Cardiac fibroblast (primary cell): ENCODE data around the gene PER1.

Source experiments
- DNase-seq, 2 donors: peaks; one replicate each; pipeline versions ENCODE4 v3.0.0 to v3.0.0-alpha.2; 2010; ENCODE audit warnings: low read depth in 2 of 2
- H3K4me3 ChIP-seq, 2 donors: replicated peaks in 1 of 2; 1 replicate in 1 of 2; 2 replicates in 1 of 2; pipeline ENCODE4 v1.5.1; 2011; ENCODE audit warnings: low read depth in 2 of 2, low read length in 2 of 2, mild to moderate bottlenecking in 2 of 2, moderate library complexity in 1 of 2
- TF ChIP-seq, protein P1 (sequence below): IDR thresholded peaks from one replicate; pipeline ENCODE4 v1.5.1; 2011; ENCODE audit warnings: low read depth, mild to moderate bottlenecking, low read length, inconsistent platforms

Gene PER1

DNA sequence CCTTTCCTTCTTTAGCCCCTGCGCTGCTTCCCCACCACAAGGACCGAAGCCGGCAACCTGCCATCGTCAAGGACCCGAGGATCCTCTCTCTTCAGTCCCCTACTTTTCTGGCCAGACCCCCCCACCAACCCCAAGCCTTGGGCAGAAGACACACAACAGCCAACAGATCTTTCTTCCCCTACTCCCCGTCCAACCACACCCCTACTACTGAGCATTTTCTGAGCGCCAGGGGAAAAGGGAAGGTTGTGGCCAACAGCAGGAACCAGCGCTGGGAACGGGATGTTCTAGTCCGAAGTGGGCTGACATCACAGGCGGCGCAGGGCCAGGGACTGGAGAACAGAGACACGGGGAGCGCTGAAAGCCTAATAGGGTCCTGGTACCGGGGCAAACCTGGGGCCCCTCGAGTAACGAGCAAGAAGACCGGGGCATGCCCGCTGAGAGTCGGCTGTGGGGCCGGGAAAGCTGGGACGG, 528 bp downstream of the PER1 start:
- DNase-seq = peak; percentile 86
- TF ChIP-seq, protein P1, sequence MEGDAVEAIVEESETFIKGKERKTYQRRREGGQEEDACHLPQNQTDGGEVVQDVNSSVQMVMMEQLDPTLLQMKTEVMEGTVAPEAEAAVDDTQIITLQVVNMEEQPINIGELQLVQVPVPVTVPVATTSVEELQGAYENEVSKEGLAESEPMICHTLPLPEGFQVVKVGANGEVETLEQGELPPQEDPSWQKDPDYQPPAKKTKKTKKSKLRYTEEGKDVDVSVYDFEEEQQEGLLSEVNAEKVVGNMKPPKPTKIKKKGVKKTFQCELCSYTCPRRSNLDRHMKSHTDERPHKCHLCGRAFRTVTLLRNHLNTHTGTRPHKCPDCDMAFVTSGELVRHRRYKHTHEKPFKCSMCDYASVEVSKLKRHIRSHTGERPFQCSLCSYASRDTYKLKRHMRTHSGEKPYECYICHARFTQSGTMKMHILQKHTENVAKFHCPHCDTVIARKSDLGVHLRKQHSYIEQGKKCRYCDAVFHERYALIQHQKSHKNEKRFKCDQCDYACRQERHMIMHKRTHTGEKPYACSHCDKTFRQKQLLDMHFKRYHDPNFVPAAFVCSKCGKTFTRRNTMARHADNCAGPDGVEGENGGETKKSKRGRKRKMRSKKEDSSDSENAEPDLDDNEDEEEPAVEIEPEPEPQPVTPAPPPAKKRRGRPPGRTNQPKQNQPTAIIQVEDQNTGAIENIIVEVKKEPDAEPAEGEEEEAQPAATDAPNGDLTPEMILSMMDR = no peak
- H3K4me3 ChIP-seq = peak overlapping the region; percentile 76 to 91

DNA sequence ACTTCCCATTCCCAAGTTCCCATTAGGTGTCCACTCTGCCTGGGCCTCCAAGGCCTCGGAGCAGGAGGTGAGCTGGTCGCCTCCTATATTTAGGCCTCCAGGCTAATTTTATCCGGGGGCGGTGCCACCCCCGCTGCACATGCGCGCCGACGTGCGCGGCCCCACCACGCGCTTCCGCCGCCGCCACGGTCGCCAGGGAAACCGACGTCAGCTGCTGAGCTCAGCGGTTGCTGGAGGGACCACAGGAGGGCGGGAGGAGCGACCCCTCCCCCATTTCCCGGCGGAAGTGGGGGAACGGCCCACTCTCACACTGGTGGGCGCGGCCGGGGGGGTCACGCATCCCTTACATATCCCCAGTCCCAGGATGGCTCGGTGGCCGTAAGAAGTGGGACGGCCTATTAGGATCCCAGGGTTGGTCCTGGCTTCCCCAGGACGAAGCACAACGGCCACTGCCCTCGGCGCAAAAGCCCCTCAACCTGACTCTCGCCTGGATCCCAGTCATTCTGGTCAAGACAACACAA, 1.0 kb downstream of the PER1 start:
- TF ChIP-seq, protein P1 = no peak
- DNase-seq = peak; percentile 94 to 98

DNA sequence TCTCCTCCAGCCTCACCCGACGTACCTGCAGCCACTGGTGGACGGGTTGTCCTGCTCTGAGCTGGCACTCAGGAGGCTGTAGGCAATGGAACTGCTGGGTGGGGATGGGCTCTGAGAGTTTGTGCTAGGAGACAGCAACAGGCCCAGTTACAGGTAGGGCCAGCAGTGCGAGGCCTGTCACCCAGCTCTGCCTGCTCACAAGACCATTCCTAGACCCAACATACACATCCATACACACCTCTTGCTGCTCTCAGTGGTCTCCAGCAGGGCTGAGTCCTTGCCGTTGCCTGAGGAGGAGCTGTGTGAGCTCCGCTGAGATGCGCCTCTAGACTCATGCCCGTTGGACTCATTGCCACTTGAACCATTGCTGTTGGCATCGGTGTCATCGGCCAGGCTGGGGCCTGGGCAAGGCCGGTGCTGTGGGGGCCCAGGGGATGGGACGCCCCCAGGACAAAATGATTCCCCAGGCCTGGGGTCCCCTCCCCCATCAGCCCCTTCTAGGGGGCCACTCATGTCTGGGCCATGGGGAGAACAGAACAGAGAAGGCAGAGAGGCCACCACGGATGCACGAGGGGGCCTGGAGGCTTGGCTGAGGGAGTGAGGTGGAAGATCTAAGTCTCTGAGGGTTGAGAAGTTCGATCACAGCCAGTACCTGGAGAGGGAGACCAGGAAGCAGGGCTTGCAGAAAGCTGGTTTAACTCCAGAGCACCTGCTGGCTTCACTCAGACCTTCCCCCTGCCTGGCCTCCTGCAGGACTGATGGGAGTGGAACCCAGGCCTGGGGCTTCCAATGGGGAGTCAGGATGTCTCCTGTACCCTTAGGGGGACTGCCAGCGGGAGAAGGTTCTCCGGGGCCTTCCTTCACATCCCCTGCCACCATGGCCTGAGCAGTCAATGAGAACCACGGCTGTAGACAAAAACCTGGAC, 1.7 kb downstream of the PER1 start:
- H3K4me3 ChIP-seq = peak overlapping the region; percentile 76 to 91
- DNase-seq = peak; percentile 22 to 31
- TF ChIP-seq, protein P1 = no peak

More for the DNA sequence above, 1.0 kb downstream of the PER1 start:
- H3K4me3 ChIP-seq = peak overlapping the region; percentile 76 to 91

DNA sequence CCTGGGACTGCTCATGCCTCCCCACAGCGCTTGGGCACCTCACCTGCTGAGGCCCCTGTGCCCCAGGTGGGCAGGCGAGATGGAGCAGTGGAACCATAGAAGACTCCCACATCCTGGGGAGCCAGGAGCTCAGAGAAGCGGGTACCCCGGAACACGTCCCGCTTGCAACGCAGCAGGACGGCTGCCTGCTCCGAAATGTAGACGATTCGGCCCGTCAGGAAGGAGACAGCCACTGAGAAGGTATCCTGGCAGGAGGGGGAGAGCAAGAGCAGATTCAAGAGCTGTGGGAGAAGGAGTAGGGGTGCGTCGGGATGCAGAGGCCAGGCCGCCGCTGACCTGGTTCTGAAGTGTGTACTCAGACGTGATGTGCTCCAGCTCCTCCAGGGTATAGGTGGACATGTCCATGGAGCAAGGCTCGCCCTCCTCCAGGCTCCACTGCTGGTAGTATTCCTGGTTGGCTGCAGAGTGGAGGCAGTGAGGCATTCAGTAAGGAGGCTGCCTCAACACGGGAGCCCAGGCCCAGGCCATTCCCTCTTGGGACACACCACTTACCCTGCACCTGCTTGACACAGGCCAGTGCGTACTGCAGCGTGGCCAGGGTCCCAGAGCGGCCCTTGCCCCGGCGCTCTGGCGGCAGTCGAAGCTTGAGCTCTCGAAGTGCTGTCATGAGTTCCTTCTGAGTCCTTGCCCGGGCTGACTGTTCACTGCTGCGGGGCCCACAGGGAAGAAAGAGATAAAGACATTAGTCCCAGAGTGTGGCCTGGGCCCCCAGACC, 2.6 kb downstream of the PER1 start:
- no peak overlapping the region for H3K4me3 ChIP-seq
- no peak for DNase-seq
- TF ChIP-seq, protein P1 = no peak

DNA sequence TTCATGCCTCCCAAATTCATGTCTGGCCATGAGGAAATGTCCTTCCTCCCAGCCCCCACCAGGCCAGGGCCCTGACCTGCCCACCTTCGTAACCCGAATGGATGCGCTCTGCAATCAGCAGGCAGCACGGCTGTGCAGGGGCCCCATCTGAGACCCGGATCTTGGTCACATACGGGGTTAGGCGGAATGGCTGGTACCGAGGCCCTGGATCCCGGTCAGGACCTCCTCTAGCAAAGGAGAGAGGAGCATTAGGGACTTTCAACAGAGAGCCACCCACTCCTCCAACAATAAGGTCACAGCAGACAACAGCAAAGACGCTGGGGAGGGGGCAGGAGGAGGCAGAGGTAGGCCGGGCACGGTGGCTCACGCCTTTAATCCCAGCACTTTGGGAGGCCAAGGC, 3.6 kb downstream of the PER1 start:
- no peak for DNase-seq
- TF ChIP-seq, protein P1 = no peak
- no peak overlapping the region for H3K4me3 ChIP-seq

DNA sequence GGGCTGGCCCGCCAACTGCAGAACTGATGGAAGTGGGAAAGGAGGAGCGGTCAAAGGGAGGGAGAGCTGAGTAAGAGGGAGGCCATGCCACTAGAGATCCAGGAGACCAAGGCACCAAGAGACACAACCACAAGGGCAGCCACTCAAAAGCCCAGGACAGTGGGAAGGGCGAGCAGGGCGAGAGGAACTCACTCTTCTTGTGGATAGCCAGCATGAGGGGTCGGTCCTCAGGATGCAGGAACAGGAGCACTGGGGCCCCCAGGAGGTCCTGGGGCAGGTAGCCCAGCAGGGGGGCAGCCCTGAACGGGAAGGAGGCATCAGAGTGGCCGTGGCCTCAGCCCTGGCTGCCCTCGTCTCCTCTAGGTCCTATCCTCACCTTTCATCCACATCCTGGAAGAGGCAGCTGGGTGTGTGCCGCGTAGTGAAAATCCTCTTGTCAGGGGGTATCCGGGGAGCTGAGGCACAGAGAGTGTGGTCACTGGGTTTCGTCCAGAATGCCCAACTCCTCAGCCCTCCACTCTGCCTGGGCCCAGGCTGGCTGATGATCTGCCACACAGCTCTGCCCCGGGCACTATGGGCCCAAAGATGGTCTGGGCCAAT, 4.3 kb downstream of the PER1 start:
- H3K4me3 ChIP-seq = no peak overlapping the region
- TF ChIP-seq, protein P1 = no peak
- no peak for DNase-seq
